A172 (cell line): Measurements from ENCODE around the gene OVCA2. TPM values are rescaled to one million over a fixed set of nuclear protein-coding genes. Genes with fewer than 3 reads are reported as not detected.
"Not testable (repeated sequence)": the region's sequence is repeated elsewhere in the genome, so short reads cannot be mapped to it uniquely, and the experiment has no call there.

Source experiments
- DNase-seq: peaks from one replicate; pipeline ENCODE4 v3.0.0-alpha.2; 2015; ENCODE audit warnings: low spot score
- total RNA-seq: library from RNA; depleted of rRNA; stranded (reverse); fragments of >200 nt; shearing (Covaris generic); gene quantifications from 2 replicates; pipeline ENCODE4 v1.2.3, GENCODE V29; 2014; rRNA removed

Gene OVCA2
- total RNA-seq, result 104 and 128 TPM in 2 replicates

GRCh38 chr17:2041561-2042389 lies at the start of gene OVCA2:
Gene OVCA2 (plus strand): TSS chr17:2042022. CDS start chr17:2042048, 26 bp downstream.
- peak; percentile 89 for DNase-seq

- no peak for DNase-seq
These were observed 49.3 kb upstream of the OVCA2 start for GRCh38 chr17:1992541-1992940.

- DNase-seq, result no peak
These were observed 47.1 kb upstream of the OVCA2 start for GRCh38 chr17:1994707-1995106.

GRCh38 chr17:1995321-1995892 lies 46.4 kb upstream of the OVCA2 start:
- DNase-seq, result no peak

GRCh38 chr17:1995907-1996799 lies 45.7 kb upstream of the OVCA2 start:
- DNase-seq, result no peak

- no peak for DNase-seq
These were observed 45.0 kb upstream of the OVCA2 start for GRCh38 chr17:1996800-1997288.

- peak; percentile 22 for DNase-seq
These were observed 44.4 kb upstream of the OVCA2 start for GRCh38 chr17:1997289-1997926.

GRCh38 chr17:1997927-1998742 lies 43.7 kb upstream of the OVCA2 start:
- DNase-seq, result no peak

- DNase-seq, result peak; percentile 49
These were observed 42.1 kb upstream of the OVCA2 start for GRCh38 chr17:1999557-2000251.

- no peak for DNase-seq
These were observed 39.0 kb upstream of the OVCA2 start for GRCh38 chr17:2002767-2003329.

- DNase-seq, result no peak
These were observed 38.3 kb upstream of the OVCA2 start for GRCh38 chr17:2003525-2003924.

- DNase-seq, result no peak
These were observed 37.3 kb upstream of the OVCA2 start for GRCh38 chr17:2004435-2004952.

GRCh38 chr17:2008332-2009126 lies 33.3 kb upstream of the OVCA2 start:
- DNase-seq, result no peak

GRCh38 chr17:2009737-2010136 lies 32.1 kb upstream of the OVCA2 start:
- no peak for DNase-seq

- DNase-seq, result peak; percentile 77
These were observed 30.1 kb upstream of the OVCA2 start for GRCh38 chr17:2011411-2012371.

- DNase-seq, result no peak
These were observed 29.3 kb upstream of the OVCA2 start for GRCh38 chr17:2012499-2012898.

GRCh38 chr17:2013220-2013993 lies 28.4 kb upstream of the OVCA2 start:
- DNase-seq, result not testable (repeated sequence)
